ENCODE results near the gene CDT1.

Gene CDT1

DNA sequence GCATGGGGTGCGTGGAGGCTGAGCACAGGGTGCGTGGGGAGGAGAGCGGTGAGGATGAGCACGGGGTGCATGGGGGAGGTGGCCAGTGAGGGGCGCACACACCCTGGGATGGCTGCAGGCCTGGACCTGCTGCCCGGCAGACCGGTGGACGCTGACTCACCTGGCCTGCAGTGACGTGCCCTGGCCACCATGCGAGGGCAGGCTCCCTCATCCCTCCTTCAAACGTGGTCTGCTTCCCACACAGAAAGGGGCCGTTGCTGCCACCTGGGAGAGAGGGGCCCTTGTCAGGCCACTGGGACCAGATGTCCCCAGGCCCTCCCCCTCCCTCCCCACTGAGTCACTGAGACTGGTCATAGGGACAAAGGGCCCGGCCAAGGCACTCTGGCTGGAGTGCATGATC lies 28.2 kb downstream of the CDT1 start:
- H3K36me3 ChIP-seq (ENCODE audit: control insufficient read depth in 1 of 2, insufficient read depth in 2 of 2, low read length in 2 of 2) = peaks cover 17 to 22% of the 10 kb centered on the region in 2 experiments
- no peaks in the 10 kb centered on the region for H3K27me3 ChIP-seq (ENCODE audit: insufficient read depth, low read length)
- no peak overlapping the region for H3K18ac ChIP-seq (ENCODE audit: low read length)
- H3K23ac ChIP-seq (ENCODE audit: low read length) = no peak overlapping the region
- H3K9ac ChIP-seq (ENCODE audit: low read length) = no peak overlapping the region
- H3K79me2 ChIP-seq (ENCODE audit: control insufficient read depth, insufficient read depth, low read length, poor library complexity) = no peaks in the 10 kb centered on the region
- H3K4ac ChIP-seq (ENCODE audit: low read depth, low read length) = no peak overlapping the region
- H3K27ac ChIP-seq (ENCODE audit: low read depth, low read length) = no peak overlapping the region
- no peaks in the 10 kb centered on the region for H3K79me1 ChIP-seq (ENCODE audit: low read length)
- H2AFZ ChIP-seq (ENCODE audit: insufficient read depth, low read length, poor library complexity) = no peak overlapping the region
- no peak overlapping the region for H4K12ac ChIP-seq (ENCODE audit: low read depth, low read length)
- DNase-seq = peak in 1 of 2 donors; percentile 24
- H3K4me1 ChIP-seq (ENCODE audit: control insufficient read depth in 1 of 2, insufficient read depth in 2 of 2, low read length in 2 of 2) = no peaks in the 10 kb centered on the region
- no peak overlapping the region for H2BK120ac ChIP-seq (ENCODE audit: insufficient read depth, low read length, poor library complexity)
- no peak overlapping the region for H3K14ac ChIP-seq (ENCODE audit: low read length)
- no peak overlapping the region for H3K4me2 ChIP-seq (ENCODE audit: low read length)
- no peak overlapping the region for H4K8ac ChIP-seq (ENCODE audit: low read depth, low read length)
- WGBS (ENCODE audit: extremely low coverage, insufficient coverage, insufficient read length) = no CpG with 5 or more reads among the region's 13 CpGs
- H2BK5ac ChIP-seq (ENCODE audit: low read depth, low read length, poor library complexity) = no peak overlapping the region
- no peak overlapping the region for H2AK5ac ChIP-seq (ENCODE audit: low read length)
- no peak overlapping the region for H3K4me3 ChIP-seq (ENCODE audit: low read depth, low read length)
- H3K9me3 ChIP-seq (ENCODE audit: insufficient read depth, low read depth, low read length) = no peaks in the 10 kb centered on the region
- H4K91ac ChIP-seq (ENCODE audit: low read depth, low read length) = no peak overlapping the region
- no peak overlapping the region for H2BK12ac ChIP-seq (ENCODE audit: low read length)

DNA sequence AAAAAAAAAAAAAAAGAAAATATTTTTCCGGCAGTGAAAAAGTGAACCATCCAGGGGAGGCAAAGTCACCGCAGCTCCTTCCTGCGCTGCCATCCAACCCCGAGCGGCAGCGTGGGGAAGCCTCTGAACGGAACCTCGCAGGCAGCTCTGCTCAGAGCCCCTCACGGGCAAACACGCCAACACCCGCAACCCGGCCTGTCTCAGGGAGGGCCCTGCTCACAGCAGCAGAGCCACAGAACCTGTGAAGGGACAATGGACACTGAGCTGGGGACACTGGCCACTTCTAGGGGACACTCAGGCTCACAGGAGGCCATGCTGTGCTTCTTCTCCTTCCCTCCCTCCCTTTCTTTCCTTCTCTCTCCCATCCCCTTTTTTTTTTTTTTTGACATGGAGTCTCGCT lies 29.5 kb downstream of the CDT1 start:
- Histone ChIP-seq H3K4ac (ENCODE audit: low read depth, low read length) (no peak overlapping the region), H3K9ac (ENCODE audit: low read length) (no peak overlapping the region), H3K4me2 (ENCODE audit: low read length) (no peak overlapping the region), H2BK12ac (ENCODE audit: low read length) (no peak overlapping the region), H3K14ac (ENCODE audit: low read length) (no peak overlapping the region), H3K27ac (ENCODE audit: low read depth, low read length) (no peak overlapping the region), H3K79me2 (ENCODE audit: control insufficient read depth, insufficient read depth, low read length, poor library complexity) (no peaks in the 10 kb centered on the region), H3K27me3 (ENCODE audit: insufficient read depth, low read length) (no peaks in the 10 kb centered on the region), H2AFZ (ENCODE audit: insufficient read depth, low read length, poor library complexity) (no peak overlapping the region), H3K4me1 (ENCODE audit: control insufficient read depth in 1 of 2, insufficient read depth in 2 of 2, low read length in 2 of 2) (no peaks in the 10 kb centered on the region), H2BK5ac (ENCODE audit: low read depth, low read length, poor library complexity) (no peak overlapping the region), H3K9me3 (ENCODE audit: insufficient read depth, low read depth, low read length) (no peaks in the 10 kb centered on the region), H3K79me1 (ENCODE audit: low read length) (no peaks in the 10 kb centered on the region), H4K12ac (ENCODE audit: low read depth, low read length) (no peak overlapping the region), H3K23ac (ENCODE audit: low read length) (no peak overlapping the region), H2BK120ac (ENCODE audit: insufficient read depth, low read length, poor library complexity) (no peak overlapping the region), H4K8ac (ENCODE audit: low read depth, low read length) (no peak overlapping the region), H2AK5ac (ENCODE audit: low read length) (no peak overlapping the region), H3K4me3 (ENCODE audit: low read depth, low read length) (no peak overlapping the region), H3K36me3 (ENCODE audit: control insufficient read depth in 1 of 2, insufficient read depth in 2 of 2, low read length in 2 of 2) (peaks cover 17 to 21% of the 10 kb centered on the region in 2 experiments), H3K18ac (ENCODE audit: low read length) (no peak overlapping the region), H4K91ac (ENCODE audit: low read depth, low read length) (no peak overlapping the region)
- DNase-seq = no peak
- WGBS (ENCODE audit: extremely low coverage, insufficient coverage, insufficient read length) = no CpG with 5 or more reads among the region's 13 CpGs

DNA sequence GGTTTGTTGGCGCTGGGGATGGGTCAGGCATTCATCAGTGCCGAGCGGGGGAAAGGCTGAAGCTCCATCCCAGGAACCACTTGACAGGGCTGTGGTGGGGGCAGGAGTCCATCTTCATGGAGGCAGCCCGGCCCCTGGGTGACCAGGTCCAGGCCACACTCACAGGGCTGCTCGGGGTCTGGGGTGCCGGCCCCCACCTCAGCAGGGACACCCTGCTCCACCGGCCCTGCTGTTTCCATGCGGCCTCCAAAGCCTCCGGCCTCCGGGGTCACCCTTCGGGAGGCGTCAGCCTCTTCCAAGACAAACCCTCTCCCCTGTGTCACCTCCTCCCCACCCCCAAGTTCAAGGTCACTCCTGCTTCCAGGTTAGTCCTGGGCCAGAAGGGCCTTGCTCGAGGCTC lies 31.1 kb downstream of the CDT1 start:
- Histone ChIP-seq H2BK5ac (ENCODE audit: low read depth, low read length, poor library complexity) (no peak overlapping the region), H2BK12ac (ENCODE audit: low read length) (no peak overlapping the region), H4K12ac (ENCODE audit: low read depth, low read length) (no peak overlapping the region), H3K4me2 (ENCODE audit: low read length) (no peak overlapping the region), H3K36me3 (ENCODE audit: control insufficient read depth in 1 of 2, insufficient read depth in 2 of 2, low read length in 2 of 2) (peaks cover 24 to 25% of the 10 kb centered on the region in 2 experiments), H3K4me3 (ENCODE audit: low read depth, low read length) (no peak overlapping the region), H3K9ac (ENCODE audit: low read length) (no peak overlapping the region), H3K27me3 (ENCODE audit: insufficient read depth, low read length) (no peaks in the 10 kb centered on the region), H3K23ac (ENCODE audit: low read length) (no peak overlapping the region), H3K18ac (ENCODE audit: low read length) (no peak overlapping the region), H2AK5ac (ENCODE audit: low read length) (no peak overlapping the region), H3K14ac (ENCODE audit: low read length) (no peak overlapping the region), H4K91ac (ENCODE audit: low read depth, low read length) (no peak overlapping the region), H3K79me2 (ENCODE audit: control insufficient read depth, insufficient read depth, low read length, poor library complexity) (no peaks in the 10 kb centered on the region), H3K27ac (ENCODE audit: low read depth, low read length) (no peak overlapping the region), H2BK120ac (ENCODE audit: insufficient read depth, low read length, poor library complexity) (no peak overlapping the region), H2AFZ (ENCODE audit: insufficient read depth, low read length, poor library complexity) (no peak overlapping the region), H3K79me1 (ENCODE audit: low read length) (no peaks in the 10 kb centered on the region), H4K8ac (ENCODE audit: low read depth, low read length) (no peak overlapping the region), H3K9me3 (ENCODE audit: insufficient read depth, low read depth, low read length) (no peaks in the 10 kb centered on the region), H3K4ac (ENCODE audit: low read depth, low read length) (no peak overlapping the region), H3K4me1 (ENCODE audit: control insufficient read depth in 1 of 2, insufficient read depth in 2 of 2, low read length in 2 of 2) (no peaks in the 10 kb centered on the region)
- no CpG with 5 or more reads among the region's 13 CpGs for WGBS (ENCODE audit: extremely low coverage, insufficient coverage, insufficient read length)
- no peak for DNase-seq

DNA sequence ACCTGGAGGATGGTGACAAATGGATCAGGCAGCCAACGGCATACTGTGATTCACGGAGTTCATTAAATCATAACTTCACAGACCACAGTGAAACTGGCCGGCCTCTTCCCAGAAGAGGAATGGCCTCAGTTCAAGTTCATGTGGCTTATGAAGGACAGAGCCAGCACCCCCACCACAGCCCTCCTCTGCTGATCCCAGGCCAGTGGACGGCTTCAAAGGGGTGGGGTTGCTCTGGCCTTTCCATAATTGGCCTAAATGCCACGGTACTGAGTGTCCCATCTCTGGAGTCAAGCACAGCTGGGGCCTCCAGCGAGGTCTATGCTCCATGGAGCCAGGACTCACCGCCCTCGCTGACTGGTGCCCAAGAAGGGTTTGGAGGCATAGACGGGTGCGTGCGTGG lies 31.8 kb downstream of the CDT1 start:
- H3K27me3 ChIP-seq (ENCODE audit: insufficient read depth, low read length) = no peaks in the 10 kb centered on the region
- H4K8ac ChIP-seq (ENCODE audit: low read depth, low read length) = no peak overlapping the region
- peak in 1 of 2 donors; percentile 7 for DNase-seq
- H3K14ac ChIP-seq (ENCODE audit: low read length) = no peak overlapping the region
- no peak overlapping the region for H3K27ac ChIP-seq (ENCODE audit: low read depth, low read length)
- H3K23ac ChIP-seq (ENCODE audit: low read length) = no peak overlapping the region
- no peak overlapping the region for H3K18ac ChIP-seq (ENCODE audit: low read length)
- no peaks in the 10 kb centered on the region for H3K79me2 ChIP-seq (ENCODE audit: control insufficient read depth, insufficient read depth, low read length, poor library complexity)
- no peak overlapping the region for H3K4me2 ChIP-seq (ENCODE audit: low read length)
- H4K12ac ChIP-seq (ENCODE audit: low read depth, low read length) = no peak overlapping the region
- WGBS (ENCODE audit: extremely low coverage, insufficient coverage, insufficient read length) = no CpG with 5 or more reads among the region's 11 CpGs
- no peak overlapping the region for H2BK5ac ChIP-seq (ENCODE audit: low read depth, low read length, poor library complexity)
- H3K4ac ChIP-seq (ENCODE audit: low read depth, low read length) = no peak overlapping the region
- H3K79me1 ChIP-seq (ENCODE audit: low read length) = no peaks in the 10 kb centered on the region
- no peak overlapping the region for H2AFZ ChIP-seq (ENCODE audit: insufficient read depth, low read length, poor library complexity)
- H3K36me3 ChIP-seq (ENCODE audit: control insufficient read depth in 1 of 2, insufficient read depth in 2 of 2, low read length in 2 of 2) = peaks cover 30 to 32% of the 10 kb centered on the region in 2 experiments
- no peak overlapping the region for H3K9ac ChIP-seq (ENCODE audit: low read length)
- H2BK12ac ChIP-seq (ENCODE audit: low read length) = no peak overlapping the region
- no peak overlapping the region for H4K91ac ChIP-seq (ENCODE audit: low read depth, low read length)
- H2BK120ac ChIP-seq (ENCODE audit: insufficient read depth, low read length, poor library complexity) = no peak overlapping the region
- H3K9me3 ChIP-seq (ENCODE audit: insufficient read depth, low read depth, low read length) = no peaks in the 10 kb centered on the region
- H3K4me1 ChIP-seq (ENCODE audit: control insufficient read depth in 1 of 2, insufficient read depth in 2 of 2, low read length in 2 of 2) = no peaks in the 10 kb centered on the region
- H2AK5ac ChIP-seq (ENCODE audit: low read length) = no peak overlapping the region
- no peak overlapping the region for H3K4me3 ChIP-seq (ENCODE audit: low read depth, low read length)

All from trophoblast cell (in vitro differentiated cells and primary cell).